ENCODE data around the gene IPO5. TPM values are rescaled to one million over a fixed set of nuclear protein-coding genes. Genes with fewer than 3 reads are reported as not detected.

IPO5 gene
- total RNA-seq, 1 donor from 2014 or later: 113 TPM

DNA sequence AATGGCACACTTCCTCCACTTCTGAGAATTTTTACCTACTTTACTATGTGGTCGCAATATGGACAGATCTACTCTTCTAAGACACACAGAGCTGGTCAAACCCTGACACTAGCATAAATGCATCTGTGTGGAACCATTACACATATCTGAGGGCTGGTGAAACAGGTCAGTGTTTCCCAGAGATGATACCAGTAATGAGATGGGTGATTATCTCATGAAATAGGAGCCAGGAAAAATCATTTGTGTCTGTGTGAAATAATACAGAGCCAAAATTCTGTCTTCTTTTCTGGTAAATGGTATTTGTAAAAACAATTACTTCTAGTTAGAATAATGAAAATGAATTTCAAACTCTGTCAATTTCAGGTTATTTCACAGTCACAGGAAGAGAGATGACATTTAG, 117.8 kb downstream of the IPO5 start:
- Histone ChIP-seq H3K4me1 (no peaks in the 10 kb centered on the region), H3K4me3 (no peak overlapping the region), H3K27ac (replicated peaks) (no peak overlapping the region), H3K27me3 (ENCODE audit: low read depth) (peaks cover 11% of the 10 kb centered on the region), H3K36me3 (no peaks in the 10 kb centered on the region), H3K9me3 (replicated peaks) (no peaks in the 10 kb centered on the region)
- intact Hi-C loops (cut with micrococcal nuclease): no loop called here
- TF ChIP-seq, protein P1, sequence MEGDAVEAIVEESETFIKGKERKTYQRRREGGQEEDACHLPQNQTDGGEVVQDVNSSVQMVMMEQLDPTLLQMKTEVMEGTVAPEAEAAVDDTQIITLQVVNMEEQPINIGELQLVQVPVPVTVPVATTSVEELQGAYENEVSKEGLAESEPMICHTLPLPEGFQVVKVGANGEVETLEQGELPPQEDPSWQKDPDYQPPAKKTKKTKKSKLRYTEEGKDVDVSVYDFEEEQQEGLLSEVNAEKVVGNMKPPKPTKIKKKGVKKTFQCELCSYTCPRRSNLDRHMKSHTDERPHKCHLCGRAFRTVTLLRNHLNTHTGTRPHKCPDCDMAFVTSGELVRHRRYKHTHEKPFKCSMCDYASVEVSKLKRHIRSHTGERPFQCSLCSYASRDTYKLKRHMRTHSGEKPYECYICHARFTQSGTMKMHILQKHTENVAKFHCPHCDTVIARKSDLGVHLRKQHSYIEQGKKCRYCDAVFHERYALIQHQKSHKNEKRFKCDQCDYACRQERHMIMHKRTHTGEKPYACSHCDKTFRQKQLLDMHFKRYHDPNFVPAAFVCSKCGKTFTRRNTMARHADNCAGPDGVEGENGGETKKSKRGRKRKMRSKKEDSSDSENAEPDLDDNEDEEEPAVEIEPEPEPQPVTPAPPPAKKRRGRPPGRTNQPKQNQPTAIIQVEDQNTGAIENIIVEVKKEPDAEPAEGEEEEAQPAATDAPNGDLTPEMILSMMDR (IDR thresholded peaks at IDR 0.05; ENCODE audit: borderline replicate concordance): no peak
- no peak for DNase-seq

DNA sequence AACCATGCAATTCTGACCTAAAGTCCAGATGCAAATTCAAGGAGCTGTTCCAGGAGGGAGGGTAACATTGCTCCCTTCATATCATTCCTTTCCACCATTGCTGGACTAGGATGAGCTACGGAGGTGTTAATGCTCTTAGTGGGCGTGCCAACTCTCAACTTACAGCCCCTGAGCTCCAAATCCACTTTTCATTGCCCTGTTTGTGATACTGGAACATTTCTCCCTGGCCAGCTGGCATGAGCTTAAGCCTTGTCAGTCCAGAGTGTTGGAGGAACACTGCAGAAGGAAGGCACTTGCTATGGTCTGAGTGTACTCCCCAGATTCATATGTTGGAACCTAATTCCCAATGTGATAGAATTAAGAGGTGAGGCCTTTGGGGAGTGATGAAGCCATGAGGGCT, 119.0 kb downstream of the IPO5 start:
- Histone ChIP-seq H3K36me3 (no peaks in the 10 kb centered on the region), H3K27ac (replicated peaks) (no peak overlapping the region), H3K4me3 (no peak overlapping the region), H3K27me3 (ENCODE audit: low read depth) (peaks cover 9% of the 10 kb centered on the region), H3K9me3 (replicated peaks) (no peaks in the 10 kb centered on the region), H3K4me1 (no peaks in the 10 kb centered on the region)
- intact Hi-C loops (cut with micrococcal nuclease): no loop called here
- DNase-seq: no peak
- TF ChIP-seq, protein P1 (IDR thresholded peaks at IDR 0.05; ENCODE audit: borderline replicate concordance): no peak

Other genes with a start within 250 kb of the IPO5 start
- gene FARP1, start 189.4 kb downstream of the IPO5 start, total RNA-seq: 17.6 TPM
- not detected for gene RNF113B, start 223.6 kb downstream of the IPO5 start, total RNA-seq

Measured in left ventricle myocardium inferior (tissue), 1 donor.